HEK293T (cell line): ENCODE measurements around the gene SLC13A3.

Experiments
- CTCF ChIA-PET: fragments of 350-600 bp; formaldehyde crosslinking; extraction: SDS; loops from one replicate; lab custom pipeline; 2021; ENCODE audit warnings: antibody characterized with exemption, inconsistent platforms; lab: Yijun Ruan, JAX
- POLR2A ChIA-PET: fragments of 350-600 bp; formaldehyde crosslinking; extraction: SDS; loops from one replicate; lab custom pipeline; 2020; ENCODE audit warnings: antibody characterized with exemption, inconsistent platforms; lab: Yijun Ruan, JAX
- DNase-seq: peaks from one replicate; pipeline ENCODE4 v3.0.0; 2012; ENCODE audit warnings: mixed read lengths; ENCODE audit errors: extremely low spot score
- ARNT ChIP-seq: fragments of 450-650 bp; IDR thresholded peaks from 2 replicates; pipeline ENCODE4 v1.6.1; 2017; ENCODE audit warnings: mild to moderate bottlenecking
- BHLHE40 ChIP-seq: fragments of 450-650 bp; IDR thresholded peaks from 2 replicates; pipeline ENCODE4 v1.6.1; 2016; ENCODE audit warnings: mild to moderate bottlenecking, moderate library complexity, borderline replicate concordance
- CTBP1 ChIP-seq: fragments of 450-650 bp; IDR thresholded peaks from 2 replicates; pipeline ENCODE4 v1.6.1; 2016; ENCODE audit warnings: borderline replicate concordance
- ELF4 ChIP-seq: fragments of 450-650 bp; IDR thresholded peaks from 2 replicates; pipeline ENCODE4 v1.6.1; 2017; ENCODE audit warnings: antibody characterized with exemption
- FOXA1 ChIP-seq: fragments of 450-650 bp; IDR thresholded peaks from 2 replicates; pipeline ENCODE4 v1.6.1; 2016; ENCODE audit warnings: mild to moderate bottlenecking
- FOXK2 ChIP-seq: fragments of 450-650 bp; IDR thresholded peaks from 2 replicates; pipeline ENCODE4 v1.6.1; 2016; ENCODE audit warnings: mild to moderate bottlenecking
- FOXM1 ChIP-seq: fragments of 450-650 bp; IDR thresholded peaks from 2 replicates; pipeline ENCODE4 v1.6.1; 2017; ENCODE audit warnings: mild to moderate bottlenecking, borderline replicate concordance
- HDGF ChIP-seq: fragments of 450-650 bp; IDR thresholded peaks from 2 replicates; pipeline ENCODE4 v1.6.1; 2017; ENCODE audit warnings: antibody characterized with exemption, borderline replicate concordance
- L3MBTL2 ChIP-seq: fragments of 450-650 bp; conservative IDR thresholded peaks from 2 replicates; pipeline ENCODE4 v1.6.1; 2016; ENCODE audit warnings: mild to moderate bottlenecking
- LEF1 ChIP-seq: fragments of 450-650 bp; IDR thresholded peaks from 2 replicates; pipeline ENCODE4 v1.6.1; 2017; ENCODE audit warnings: mild to moderate bottlenecking, borderline replicate concordance
- NFRKB ChIP-seq: fragments of 450-650 bp; IDR thresholded peaks from 2 replicates; pipeline ENCODE4 v1.6.1; 2016; ENCODE audit warnings: mild to moderate bottlenecking, moderate library complexity
- SP1 ChIP-seq: fragments of 450-650 bp; IDR thresholded peaks from 2 replicates; pipeline ENCODE4 v1.6.1; 2017
- SUZ12 ChIP-seq: fragments of 450-650 bp; IDR thresholded peaks from 2 replicates; pipeline ENCODE4 v1.6.1; 2016; ENCODE audit warnings: mild to moderate bottlenecking
- TARDBP ChIP-seq: fragments of 450-650 bp; IDR thresholded peaks from 2 replicates; pipeline ENCODE4 v1.6.1; 2016
- ZNF384 ChIP-seq: fragments of 450-650 bp; IDR thresholded peaks from 2 replicates; pipeline ENCODE4 v1.6.1; 2016
- TF ChIP-seq, protein P1 (sequence below): fragments of 450-650 bp; IDR thresholded peaks from 2 replicates; pipeline ENCODE4 v1.6.1; 2016

SLC13A3 gene

DNA sequence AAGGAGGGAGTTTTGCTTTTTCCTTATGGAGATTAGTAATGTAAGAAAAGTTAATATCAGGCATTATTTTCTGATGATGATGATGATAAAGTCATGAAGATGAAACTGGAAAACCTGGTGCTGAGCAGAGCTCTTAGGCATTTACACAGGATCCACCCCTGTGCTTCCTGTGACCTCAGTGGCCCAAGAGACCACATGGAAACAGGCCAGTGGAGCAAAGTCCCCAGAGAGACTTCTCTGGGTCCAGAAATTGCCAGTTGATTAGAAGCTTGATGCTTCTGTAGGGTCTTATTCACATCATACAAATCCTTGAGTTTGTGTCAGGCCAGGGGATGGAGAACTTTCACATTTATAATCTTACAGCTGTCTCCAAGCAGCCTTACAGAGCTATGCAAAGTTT, 46.1 kb downstream of the SLC13A3 start:
- TF ChIP-seq FOXA1 (no peak), BHLHE40 (no peak), FOXK2 (no peak), LEF1 (no peak), FOXM1 (no peak), HDGF (no peak), ARNT (no peak), ZNF384 (no peak), ELF4 (no peak), SP1 (no peak), L3MBTL2 (no peak), TARDBP (no peak), SUZ12 (no peak), NFRKB (no peak), CTBP1 (no peak)
- TF ChIP-seq, protein P1, sequence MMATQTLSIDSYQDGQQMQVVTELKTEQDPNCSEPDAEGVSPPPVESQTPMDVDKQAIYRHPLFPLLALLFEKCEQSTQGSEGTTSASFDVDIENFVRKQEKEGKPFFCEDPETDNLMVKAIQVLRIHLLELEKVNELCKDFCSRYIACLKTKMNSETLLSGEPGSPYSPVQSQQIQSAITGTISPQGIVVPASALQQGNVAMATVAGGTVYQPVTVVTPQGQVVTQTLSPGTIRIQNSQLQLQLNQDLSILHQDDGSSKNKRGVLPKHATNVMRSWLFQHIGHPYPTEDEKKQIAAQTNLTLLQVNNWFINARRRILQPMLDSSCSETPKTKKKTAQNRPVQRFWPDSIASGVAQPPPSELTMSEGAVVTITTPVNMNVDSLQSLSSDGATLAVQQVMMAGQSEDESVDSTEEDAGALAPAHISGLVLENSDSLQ = no peak
- ChIA-PET CTCF (no interaction called here), POLR2A (no interaction called here)
- DNase-seq = no peak

DNA sequence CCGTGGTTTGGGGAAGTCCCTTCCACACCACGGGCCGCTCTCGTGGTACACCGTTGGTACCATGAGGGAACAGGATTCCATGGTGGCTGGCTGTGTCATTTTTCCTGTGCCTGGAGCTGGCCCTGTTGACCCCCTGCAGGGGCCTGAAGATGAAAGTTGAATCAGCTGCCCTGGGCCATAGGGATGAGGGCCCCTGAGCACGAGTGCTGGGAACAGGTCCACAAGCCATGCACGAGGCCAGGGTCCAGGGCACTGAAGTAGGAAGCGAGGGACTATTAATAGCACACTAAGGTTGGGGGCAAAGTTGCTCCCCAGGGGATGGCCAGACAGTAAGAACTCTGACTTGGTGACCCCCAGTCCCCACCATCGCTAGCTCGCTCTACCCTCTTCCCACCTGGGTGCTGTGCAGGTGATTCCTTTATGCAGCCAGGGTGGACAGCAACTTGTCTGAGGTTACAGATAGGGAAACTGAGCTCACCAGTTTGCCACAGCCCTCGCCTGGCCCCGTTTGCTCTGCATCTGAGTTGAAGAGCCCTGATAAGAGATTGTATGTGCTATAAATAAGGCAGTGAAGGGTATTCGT, 46.6 kb downstream of the SLC13A3 start:
- DNase-seq = no peak
- CTCF ChIA-PET = no interaction called here
- no peak for TF ChIP-seq ELF4
- no peak for TF ChIP-seq FOXM1
- no peak for TF ChIP-seq TARDBP
- no peak for TF ChIP-seq FOXK2
- TF ChIP-seq ZNF384 = no peak
- TF ChIP-seq ARNT = no peak
- TF ChIP-seq CTBP1 = no peak
- TF ChIP-seq BHLHE40 = no peak
- TF ChIP-seq L3MBTL2 = no peak
- TF ChIP-seq FOXA1 = no peak
- TF ChIP-seq LEF1 = no peak
- TF ChIP-seq, protein P1 = no peak
- no peak for TF ChIP-seq NFRKB
- no peak for TF ChIP-seq SP1
- no peak for TF ChIP-seq HDGF
- no peak for TF ChIP-seq SUZ12
- POLR2A ChIA-PET = no interaction called here

DNA sequence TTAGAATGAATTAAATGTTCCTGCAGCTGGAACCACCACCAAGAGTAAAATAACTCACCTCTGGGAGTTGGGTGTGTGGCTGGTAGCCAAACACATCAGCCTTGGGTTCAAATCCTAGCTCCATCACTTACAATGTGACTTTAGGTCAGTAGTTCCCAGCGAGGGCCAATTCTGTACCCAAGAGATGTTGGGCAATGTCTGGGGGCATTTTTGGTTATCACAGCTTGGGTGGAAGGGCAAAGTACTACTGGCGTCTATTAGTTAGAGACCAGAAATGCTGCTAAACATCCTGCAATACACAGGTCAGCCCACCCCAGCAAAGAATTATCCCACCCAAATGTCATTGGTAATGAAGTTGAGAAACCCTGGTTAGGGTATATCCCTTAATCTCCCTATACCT, 48.8 kb downstream of the SLC13A3 start:
- TF ChIP-seq, protein P1 = no peak
- no peak for TF ChIP-seq BHLHE40
- TF ChIP-seq L3MBTL2 = no peak
- no peak for TF ChIP-seq NFRKB
- no peak for TF ChIP-seq ZNF384
- no peak for TF ChIP-seq ARNT
- no peak for TF ChIP-seq SP1
- TF ChIP-seq TARDBP = no peak
- no peak for TF ChIP-seq LEF1
- ChIA-PET POLR2A (no interaction called here), CTCF (no interaction called here)
- no peak for DNase-seq

DNA sequence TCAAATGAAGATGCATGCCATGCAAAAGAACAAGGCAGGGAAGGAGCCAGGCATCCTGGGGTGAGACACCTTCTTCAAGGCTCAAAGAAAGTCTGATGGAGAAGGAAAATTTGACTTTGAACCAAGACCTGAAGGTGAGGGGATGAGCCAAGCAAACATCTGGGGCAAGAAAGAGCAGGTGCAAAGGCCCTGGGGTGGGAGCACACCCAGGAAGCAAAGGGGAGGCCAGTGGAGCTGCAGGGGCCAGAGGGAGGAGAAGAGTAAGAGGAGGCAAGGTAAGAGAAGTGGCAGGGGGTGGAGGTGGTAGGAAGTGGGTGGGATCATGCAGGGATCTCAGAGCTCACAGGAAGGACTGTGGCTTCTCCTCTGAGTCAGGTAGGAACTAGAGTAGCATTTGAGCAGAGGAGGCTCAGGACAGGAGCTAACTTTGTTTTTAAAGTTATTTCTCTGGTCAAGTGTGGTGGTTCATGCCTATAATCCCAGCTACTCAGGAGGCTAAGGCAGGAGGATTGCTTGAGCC, 49.6 kb downstream of the SLC13A3 start:
- ChIA-PET CTCF (no interaction called here), POLR2A (no interaction called here)
- DNase-seq = no peak
- TF ChIP-seq BHLHE40 (no peak), FOXM1 (no peak), LEF1 (no peak)

DNA sequence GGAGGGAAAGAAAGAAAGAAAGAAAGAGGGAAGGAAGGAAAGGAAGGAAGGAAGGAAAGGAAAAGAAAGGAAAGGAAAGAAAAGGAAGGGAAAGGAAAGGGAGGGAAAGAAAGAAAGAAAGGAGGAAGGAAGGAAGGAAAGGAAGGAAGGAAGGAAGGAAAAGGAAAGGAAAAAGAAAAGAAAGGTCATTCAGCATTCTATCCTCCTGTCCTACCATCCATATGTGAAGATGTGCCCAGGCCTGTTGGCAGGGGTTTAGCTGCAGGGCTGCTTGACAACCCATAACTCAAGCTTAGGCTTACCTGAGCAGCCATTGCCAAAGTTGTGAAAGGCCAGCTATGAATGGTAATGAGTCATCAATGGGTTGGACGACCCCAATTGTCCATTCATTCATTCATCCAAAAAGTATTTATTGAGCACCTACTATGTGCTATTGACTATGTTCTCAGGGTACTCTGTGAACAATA, 50.9 kb downstream of the SLC13A3 start:
- no peak for TF ChIP-seq ZNF384
- no peak for TF ChIP-seq ARNT
- TF ChIP-seq SUZ12 = no peak
- TF ChIP-seq BHLHE40 = no peak
- TF ChIP-seq TARDBP = no peak
- no peak for TF ChIP-seq HDGF
- no peak for TF ChIP-seq FOXA1
- no peak for TF ChIP-seq LEF1
- TF ChIP-seq L3MBTL2 = no peak
- TF ChIP-seq FOXM1 = no peak
- TF ChIP-seq, protein P1 = no peak
- TF ChIP-seq SP1 = no peak
- no peak for TF ChIP-seq FOXK2
- no peak for TF ChIP-seq NFRKB
- no peak for TF ChIP-seq CTBP1
- TF ChIP-seq ELF4 = no peak
- ChIA-PET POLR2A (no interaction called here), CTCF (no interaction called here)

DNA sequence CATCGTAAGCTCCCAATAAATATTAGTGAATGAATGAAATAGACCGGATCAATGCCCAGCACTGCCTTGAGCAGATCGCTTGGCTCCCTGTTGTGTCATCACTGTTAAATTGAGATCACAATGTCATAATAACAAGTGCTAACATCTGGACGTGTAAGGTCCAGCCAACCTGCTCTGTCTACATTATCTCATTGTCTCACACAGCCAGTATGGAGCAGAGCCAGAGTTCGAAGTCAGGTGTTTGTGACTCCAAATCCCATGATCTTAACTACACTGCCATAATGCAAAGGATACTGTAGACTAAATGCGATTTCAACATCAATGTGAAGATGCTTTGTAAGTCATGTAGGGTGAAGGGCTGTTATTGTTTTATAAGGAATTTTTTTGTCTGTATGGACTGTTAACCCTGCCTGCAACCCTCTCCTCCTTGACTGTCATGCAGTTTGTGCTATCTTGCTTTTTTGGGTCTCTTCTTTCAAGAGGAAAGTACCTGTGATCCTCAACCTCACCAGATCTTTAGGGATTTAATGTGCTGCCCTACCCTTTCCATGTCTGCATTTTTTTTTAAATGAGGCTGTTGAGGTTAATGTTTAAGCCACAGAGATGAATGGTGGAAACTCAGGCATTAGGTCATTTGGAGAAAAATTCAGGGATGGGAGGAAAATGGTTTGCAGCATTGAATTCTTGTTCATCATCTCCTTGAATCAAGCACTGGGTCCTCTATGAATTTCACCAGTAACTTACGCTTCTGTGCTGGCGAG, 51.9 kb downstream of the SLC13A3 start:
- CTCF ChIA-PET = no interaction called here
- POLR2A ChIA-PET = no interaction called here
- DNase-seq = no peak
- no peak for TF ChIP-seq BHLHE40
- TF ChIP-seq L3MBTL2 = no peak

More for the DNA sequence above, 50.9 kb downstream of the SLC13A3 start:
- DNase-seq = no peak
